G401.6 (cell line): Measurements from ENCODE around the gene DCLK1.

Source experiments
- FAIRE-seq: peaks from 2 replicates; lab custom pipeline; 2012; peaks lifted over from hg19 to GRCh38; lab: Jason Lieb, UNC

DCLK1 gene

DNA sequence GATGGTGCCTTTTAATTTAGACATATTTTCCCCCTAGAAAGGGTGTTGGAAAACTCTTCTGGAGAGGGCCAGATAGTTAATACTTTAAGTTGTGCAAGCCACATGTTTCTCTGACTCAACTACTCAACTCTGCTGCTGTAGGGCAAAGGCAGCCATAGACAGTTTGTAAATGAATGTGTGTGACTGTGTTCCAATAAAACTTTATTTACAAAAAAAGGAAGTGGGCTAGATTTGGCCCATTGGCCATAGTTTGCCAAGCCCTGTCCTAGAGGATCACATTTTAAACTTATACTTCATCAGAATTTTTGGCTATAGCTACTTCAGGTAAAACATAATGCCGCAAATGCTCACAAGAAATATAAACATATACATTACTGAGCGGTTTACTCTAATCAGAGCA lies 348.4 kb downstream of the DCLK1 start:
- no peak for FAIRE-seq

DNA sequence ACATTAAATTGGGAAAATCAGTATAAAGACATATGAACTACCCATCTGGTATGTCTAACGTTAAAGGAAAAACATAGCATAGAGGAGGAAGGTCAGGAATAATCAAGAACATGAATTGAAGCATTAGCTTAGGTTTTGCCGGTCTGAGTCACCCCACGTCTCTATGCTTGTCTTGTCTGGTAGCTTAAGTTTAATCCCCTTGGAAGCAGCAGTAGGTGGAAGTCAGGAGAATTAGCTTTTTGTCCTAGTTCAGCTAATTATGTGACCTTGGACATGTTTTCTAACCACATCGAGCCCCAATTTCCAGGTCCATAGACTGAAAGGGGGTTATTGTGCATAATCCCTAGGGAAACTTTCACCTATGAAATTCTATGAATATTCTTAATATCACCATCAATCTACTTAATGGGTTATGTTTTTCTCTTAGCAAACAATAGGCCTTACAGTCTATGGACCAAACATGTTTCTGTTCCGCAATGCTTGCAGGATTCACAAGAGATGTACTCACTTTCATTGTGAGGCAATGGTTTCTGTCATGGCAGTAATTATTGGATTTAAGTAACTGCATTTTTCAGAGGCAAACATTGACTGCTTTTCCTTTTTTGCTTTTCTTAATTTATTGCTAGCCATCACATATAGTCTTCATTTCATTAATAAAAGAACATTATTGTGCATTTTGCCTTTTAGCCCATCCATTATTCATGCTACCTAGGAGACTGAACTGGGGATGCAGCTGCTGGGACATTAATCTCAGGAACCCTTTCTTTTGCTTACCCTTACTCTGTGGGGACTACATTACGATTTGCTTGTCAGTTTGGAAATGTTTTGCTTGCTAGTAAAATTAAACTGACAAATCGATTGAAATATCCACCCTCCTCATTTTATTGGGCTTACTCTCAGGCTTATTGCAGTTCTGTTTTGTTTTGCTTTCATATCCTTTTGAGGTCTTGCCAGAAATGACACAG lies 349.9 kb downstream of the DCLK1 start:
- no peak for FAIRE-seq

DNA sequence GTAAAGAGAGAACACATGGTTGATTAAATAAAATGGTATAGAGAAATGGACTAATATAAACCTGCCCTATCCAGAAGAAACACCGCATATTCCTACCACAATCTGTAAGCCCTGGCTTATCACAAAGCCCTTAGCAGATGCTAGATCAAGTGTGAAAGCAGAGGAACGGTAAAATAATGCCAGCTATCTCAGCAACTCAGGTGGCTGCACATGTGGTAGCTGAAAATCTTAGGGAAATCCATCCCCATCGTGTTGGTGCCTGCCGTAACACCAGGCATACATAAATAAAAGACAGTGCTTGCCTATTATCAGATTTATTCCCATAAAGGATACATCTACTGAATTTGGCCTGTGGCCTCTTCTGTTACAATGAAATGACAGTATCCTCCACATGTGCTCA lies 350.6 kb downstream of the DCLK1 start:
- FAIRE-seq: no peak

DNA sequence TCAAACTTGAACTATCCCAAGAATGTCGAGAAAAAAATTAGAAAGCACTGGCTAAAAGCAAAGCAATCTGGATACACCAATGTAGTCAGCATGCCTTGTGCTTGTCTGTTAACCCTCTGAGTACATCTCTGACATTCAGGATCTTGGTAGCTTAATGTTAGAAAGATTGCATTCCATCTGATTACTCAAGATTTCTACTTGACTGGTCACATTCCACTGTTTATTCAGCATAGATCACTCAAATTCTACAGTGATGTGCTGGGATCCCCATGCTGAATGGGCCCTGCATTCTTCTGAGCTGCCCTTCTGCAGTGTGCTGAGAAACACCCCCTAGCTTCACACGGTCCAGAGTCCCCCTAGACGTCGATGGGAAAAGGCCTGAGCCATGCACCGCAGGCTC lies 359.3 kb downstream of the DCLK1 start:
- FAIRE-seq: no peak

DNA sequence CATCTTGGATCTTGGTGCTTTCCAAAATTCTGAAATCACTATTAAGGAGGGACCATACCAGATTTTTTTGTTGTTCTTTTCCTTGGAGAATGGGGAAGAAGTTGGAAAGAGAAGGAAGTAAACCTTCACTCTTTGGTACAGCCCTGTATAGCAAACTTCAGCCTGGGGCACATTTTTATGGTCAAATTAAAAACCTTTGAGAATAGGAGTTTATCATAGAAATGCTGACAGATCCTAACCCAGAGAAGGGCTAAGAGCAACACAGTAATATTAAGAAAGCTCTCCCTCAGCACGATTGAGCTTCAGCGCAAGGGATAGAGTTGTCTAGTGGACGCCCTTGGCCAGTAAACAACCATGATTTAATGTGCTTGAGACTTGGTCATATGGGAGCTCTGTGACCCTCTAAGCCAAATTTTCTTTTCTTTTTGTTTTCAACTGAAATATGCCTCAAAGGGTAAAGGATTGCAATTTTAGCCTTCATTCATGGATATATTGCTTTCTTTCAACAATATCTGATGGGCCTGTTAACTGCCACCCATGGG lies 360.4 kb downstream of the DCLK1 start:
- FAIRE-seq: no peak

DNA sequence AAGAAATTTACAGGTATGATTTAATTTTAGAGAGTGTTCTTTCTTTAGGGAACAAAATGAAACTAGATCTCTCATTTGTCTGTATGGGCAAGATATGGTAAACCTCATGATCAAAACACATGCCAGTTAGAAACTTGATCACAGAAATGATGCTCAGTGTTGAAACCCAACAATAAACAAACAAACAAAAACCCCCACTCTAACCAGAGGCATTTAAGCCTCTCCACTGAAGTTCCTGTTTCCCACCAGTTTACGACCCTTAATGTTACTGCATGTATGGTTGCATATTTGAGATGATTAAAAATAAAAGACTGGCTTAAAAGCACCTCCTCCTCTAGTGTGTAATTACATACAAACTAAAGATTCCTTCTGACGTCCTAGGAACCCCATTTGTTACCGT lies 361.4 kb downstream of the DCLK1 start:
- no peak for FAIRE-seq

DNA sequence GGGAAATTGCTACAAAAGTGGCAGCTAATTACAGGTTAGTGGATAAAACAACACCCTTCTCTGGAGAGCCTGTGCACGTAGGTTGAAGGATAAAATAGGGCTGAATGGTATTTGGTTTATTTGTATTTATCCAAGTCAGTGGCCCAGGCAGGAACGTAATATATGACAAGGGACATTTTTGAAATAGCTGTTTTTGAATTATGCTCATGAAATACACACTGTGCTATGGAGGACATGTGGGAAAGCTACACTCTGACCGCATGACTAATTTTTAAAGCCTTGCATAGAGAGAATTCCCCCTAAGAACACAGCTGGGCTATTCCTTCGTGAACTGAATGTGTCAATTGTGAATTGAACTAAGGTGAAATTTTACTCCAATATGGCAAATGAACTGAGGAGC lies 362.6 kb downstream of the DCLK1 start:
- FAIRE-seq: no peak

DNA sequence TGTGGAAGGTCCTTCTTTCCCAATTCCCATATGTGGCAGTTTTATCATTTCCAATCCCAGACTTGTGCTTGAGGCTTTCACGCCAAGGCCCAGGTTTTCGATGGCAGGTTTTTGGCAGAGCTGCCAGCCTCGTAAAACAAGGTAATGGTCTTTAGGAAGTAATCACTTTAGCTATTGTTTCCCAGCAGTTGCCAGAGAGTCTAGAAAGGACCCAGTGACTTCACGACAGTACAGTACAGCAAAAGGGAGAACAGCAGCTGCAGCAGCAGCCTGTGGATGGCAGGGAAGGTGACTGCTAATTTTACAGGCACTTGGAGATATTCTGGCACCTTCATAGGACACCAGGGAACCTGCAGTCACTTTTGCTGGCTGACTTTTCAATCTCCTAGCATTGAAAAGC lies 363.1 kb downstream of the DCLK1 start:
- FAIRE-seq: no peak

DNA sequence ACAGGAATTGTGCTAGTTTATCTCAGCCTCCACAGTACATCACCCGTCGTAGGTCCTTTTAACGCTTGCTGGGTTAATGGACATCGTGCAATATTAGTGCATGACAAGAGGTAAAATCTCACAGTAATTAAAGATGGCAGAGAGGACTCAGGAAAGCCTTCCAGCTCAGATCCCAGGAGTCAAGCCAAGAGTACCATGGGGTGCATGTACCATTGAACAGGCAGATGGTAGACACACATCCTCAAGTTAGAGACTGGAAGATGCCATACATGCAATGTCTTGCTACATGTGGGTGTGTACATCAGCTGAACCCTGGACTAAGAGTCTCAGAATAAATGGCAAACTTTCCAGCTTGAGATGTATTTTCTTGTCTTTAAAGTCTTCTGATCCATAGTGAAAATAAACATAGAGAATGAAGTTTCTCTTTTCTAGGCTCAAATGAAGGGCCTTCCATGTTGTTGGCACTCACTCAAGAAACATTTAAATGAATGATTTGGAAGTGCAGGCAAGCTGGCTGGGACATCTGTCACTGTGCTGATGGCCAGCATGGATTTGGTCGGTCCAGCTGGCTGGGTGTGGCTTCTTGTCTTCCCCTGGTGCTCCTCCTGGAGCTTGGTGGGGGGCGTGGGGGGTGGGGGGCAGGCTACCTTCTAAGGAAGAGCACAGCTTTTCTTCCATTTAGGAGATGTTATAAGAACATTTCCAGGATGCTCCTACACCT lies 363.8 kb downstream of the DCLK1 start:
- no peak for FAIRE-seq

DNA sequence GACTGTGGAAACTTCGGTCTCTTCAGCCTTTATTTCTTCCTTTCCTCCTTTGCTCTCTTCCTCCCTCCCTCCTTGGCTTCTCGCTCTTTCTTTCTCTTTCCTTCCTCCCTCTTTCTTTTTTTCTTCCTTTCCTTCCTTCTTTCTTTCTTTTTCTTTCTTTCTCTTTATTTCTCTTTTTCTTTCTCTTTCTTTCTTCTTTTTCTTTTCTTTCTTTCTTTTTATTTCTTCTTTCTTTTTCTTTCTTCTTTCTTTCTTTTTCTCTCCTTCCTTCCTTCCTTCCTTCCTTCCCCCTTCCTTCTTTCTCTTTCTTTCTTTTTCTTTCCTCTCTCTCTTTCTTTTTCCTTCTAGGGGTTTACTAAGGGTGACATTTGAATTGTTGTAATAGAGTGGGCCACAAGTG lies 364.5 kb downstream of the DCLK1 start:
- FAIRE-seq: no peak

DNA sequence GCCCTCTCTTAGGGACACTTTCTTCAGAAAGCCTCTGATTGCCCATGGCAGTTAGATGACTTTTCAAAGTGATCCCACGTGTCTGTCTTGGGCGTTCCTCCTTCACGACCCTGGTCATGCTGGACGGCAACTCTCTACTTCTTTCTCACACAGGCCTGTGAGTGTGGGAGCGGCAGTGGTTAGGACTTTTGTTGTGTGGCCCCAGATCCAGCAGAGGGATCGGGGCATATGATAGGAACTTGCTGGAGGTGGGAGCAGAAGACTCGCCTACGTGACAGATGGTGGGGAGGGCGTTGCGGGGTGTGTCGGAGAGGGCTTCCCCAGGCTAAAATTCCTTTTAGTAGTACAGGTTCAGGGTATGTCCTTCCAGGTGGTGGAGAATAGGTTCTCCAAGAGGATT lies 365.2 kb downstream of the DCLK1 start:
- no peak for FAIRE-seq

DNA sequence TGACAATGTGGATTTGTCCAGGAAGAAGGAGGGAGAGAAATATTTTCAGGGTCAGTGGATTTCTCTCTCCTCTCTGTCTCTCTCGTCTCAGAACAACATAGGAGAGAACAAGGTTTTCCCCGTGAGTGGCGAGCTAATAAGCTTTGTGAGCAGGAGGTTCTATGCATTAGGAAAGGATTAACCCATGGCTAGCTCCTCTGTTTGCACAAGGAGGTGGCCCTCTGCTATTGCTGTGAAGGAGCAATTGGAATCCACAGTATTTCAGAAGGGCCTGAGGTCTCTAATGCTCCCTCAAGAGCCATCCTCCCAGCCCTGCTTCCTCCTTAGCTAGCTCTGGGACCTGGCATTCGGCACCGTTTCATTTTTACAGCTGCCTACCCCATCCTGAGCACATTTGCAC lies 365.8 kb downstream of the DCLK1 start:
- FAIRE-seq: no peak

DNA sequence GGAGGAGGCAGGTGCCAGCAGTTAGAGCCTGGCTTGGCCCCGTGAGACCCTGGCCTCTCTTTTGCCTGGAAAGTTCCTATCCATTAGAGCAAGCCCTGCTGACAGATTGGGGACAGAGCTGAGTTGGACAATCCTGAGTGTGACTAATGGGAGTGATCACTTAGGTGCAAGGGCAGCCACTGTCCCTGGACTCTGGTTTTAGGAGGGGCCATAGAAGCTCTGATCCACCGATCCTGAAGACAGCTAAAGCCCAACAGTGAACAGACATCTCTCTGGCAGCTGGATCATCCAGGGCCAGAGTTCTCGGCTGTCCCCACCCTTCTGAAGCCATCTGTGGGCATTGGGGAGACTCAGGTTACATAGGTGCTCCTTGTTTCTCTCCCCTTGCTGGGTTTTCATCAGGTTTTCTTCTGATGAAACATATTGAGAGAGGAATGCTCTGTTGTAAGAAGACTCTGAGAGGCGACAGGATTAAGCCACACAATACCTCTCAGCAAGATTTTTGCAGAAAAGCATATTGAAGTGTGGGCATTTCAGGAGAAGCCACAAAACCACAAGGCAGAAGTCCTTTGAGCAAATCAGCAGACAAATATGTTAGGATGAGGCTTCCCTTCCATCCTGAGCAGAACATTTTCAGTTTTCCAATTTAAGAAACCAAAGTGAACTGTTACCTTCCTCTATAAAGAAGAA lies 366.7 kb downstream of the DCLK1 start:
- FAIRE-seq: no peak

DNA sequence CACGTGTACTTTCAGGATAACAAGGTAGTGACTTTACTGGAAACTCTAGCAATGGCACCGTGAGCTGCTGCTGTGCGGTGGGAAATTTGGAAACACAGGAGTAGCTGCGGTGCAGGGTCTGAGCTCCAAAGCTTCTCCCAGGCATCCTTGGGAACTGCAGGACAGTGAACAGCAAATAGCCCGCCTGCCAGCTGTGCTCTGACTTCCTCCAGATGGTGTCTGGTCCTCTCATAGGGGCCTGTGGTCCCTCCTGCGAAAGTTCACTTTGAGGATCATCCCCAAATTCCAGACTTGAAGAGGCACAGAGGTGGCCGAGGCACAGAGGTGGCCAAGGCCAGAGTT lies 367.4 kb downstream of the DCLK1 start:
- FAIRE-seq: no peak

DNA sequence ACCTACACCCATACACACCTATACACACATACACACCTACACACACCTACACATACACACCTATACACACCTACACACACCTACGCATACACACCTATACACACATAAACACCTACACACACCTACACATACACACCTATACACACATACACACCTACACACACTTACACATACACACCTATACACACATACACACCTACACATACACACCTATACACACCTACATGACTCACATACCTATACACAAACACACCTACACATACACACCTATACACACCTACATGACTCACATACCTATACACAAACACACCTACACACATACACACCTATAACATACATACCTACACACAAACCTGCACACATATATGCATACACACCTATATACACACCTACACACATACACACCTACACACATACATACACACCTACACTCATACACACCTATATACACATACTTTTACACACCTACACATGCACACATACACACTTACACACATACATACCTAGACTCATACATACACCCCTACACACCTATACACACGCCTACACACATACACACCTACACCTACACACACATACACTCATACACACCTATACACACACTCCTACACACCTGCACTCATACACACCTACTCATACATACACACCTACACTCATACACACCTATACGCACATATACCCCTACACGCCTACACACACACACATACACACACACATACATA lies 368.0 kb downstream of the DCLK1 start:
- FAIRE-seq: no peak

DNA sequence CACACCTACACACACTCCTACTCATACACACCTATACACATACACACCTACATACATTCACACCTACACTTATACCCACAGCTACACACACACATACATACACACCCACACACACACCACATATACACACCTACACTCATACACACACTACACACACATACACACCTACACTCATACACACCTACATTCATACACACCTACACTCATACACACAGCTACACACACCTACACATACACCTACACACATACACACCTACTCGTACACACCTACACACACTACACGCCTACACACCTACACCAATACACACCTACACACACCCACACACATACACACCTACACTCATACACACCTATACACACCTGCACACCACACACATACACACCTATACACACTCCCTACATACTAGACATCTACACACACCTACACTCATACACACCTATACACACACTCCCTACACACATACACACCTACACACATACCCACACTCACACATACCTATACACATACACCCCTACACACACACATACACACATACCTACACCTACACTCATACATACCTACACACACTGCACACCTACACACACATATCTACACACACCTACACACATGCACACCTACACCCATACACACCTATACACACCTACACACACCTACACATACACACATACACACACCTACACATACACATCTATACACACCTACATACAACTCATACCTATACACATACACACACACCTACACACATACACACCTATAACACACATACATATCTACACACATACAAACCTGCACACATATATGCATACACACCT lies 369.5 kb downstream of the DCLK1 start:
- FAIRE-seq: no peak

DNA sequence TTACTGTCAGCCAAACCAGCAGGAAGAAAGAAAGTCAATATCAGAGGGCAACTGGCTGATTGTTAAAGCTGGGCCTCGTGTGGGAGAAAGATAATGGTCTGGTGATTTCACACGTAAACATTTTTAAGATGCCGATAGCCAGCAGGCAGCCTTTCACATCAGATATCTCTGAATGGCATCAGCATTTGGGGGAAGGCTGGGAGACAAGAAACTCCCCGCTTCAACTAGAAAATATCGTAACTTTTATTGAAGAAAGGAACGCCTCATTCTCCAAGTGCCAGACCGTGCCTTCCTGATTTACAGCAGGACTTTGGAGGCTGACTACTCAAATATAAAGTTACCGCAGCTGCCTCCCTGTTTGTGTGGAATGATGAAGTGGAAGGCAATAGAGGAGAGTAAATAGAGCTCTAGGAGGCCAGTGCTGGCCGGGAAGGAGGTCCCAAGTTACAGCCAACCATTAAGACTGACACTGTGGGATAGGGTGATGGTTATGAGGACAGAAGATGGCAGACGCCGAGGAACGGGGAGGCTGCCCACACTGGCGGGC lies 370.4 kb downstream of the DCLK1 start:
- FAIRE-seq: no peak

DNA sequence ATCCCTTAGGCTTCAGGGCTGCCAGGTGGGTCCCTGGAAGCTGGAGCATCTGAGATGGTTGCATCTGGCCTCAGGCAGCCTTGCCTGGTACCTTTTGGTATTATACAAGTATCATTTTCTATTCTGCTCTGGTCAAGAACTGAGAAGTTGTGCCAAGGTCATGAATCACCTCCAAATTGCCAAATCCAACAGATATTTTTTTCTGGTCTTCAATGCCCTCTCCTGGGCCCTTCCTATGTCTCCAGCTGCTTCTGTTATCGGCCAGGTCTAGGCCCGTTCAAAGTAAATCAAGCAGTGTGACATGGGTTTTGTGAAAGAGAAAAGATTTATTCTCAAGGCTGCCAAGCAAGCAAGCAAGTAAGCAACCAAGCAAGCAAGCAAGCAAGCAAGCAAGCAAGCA lies 383.6 kb downstream of the DCLK1 start:
- FAIRE-seq: no peak

DNA sequence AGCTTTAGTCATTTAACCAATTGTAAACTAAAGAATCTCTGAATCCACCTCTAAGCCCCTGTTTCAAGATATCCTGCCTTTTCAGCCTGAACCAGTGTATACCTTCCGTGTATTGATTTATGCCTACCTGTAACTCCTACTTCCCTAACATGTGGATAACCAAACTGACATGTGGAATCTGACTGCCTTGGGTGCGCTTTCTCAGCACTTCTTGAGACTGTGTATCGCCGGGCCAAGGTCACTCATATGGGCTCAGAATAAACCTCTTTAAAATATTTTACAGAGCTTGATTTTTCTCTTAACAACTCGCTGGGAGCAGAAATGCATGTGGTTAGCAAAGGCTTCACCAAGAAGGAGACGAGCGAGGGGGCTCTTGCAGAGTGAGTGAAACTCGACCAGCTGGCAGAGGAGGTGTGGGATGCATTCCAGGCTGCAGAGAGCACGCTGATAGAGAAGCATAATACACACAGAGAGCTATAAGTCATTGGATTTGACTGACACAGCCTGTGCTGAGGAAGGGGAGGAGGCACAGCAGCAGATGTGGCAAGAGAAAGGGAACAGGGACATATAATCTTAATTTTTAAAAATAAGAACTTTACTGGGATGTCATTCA lies 386.5 kb downstream of the DCLK1 start:
- no peak for FAIRE-seq

DNA sequence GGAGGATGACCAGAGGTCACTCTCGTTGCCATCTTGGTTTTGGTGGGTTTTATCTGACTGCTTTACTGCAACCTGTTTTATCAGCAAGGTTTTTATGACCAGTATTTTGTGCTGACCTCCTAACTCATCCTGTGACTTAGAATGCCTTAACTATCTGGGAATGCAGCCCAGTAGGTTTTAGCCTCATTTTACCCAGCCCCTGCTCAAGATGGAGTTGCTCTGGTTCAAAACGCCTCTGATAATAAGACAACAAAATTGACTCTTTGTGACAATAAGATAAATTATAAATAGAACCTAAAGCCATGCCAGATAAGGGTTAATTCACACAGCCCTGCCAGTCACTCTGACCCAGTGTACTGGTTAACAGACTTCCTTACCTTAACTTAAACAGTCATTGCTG lies 387.0 kb downstream of the DCLK1 start:
- FAIRE-seq: no peak

DNA sequence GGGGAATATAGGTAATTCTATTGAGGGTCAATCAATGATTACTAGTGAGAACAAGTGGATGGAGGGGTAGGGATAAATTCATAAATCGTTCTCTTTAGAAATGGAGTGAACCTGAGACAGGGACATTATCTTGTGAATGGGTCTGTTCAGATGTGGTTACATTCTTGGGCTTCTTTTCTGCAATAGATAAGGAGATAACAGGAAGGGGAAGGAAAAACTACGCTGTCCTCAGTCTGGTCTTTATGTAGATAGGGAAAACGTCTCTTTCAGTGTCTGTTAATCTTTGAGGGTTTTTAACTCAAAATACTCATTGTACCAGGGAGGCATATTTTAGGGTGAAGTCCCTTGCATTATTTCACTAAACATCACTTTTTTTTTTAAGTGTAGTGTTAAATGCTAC lies 388.0 kb downstream of the DCLK1 start:
- no peak for FAIRE-seq
